Endothelial cell (in vitro differentiated cells): ENCODE measurements around the gene SUZ12. TPM values are rescaled to one million over a fixed set of nuclear protein-coding genes. Genes with fewer than 3 reads are reported as not detected.
A peak's percentile ranks its signal among the peaks of the same experiment; 100 is the strongest.
"Not testable (repeated sequence)": the region's sequence is repeated elsewhere in the genome, so short reads cannot be mapped to it uniquely, and the experiment has no call there.

Source experiments
- DNase-seq: peaks from one replicate; pipeline ENCODE4 v3.0.0; 2021; ENCODE audit warnings: low spot score
- H3K27ac Mint-ChIP-seq: one replicate; pipeline ENCODE4 v1.8.0; 2021; ENCODE audit warnings: mixed read lengths, inconsistent platforms; ENCODE audit not compliant: unreplicated experiment
- H3K27me3 Mint-ChIP-seq: one replicate; pipeline ENCODE4 v1.8.0; 2021; ENCODE audit warnings: mild to moderate bottlenecking, moderate library complexity, mixed read lengths, inconsistent platforms; ENCODE audit not compliant: unreplicated experiment
- H3K36me3 Mint-ChIP-seq: one replicate; pipeline ENCODE4 v1.8.0; 2021; ENCODE audit warnings: mild to moderate bottlenecking, low read depth, mixed read lengths, inconsistent platforms; ENCODE audit not compliant: unreplicated experiment
- H3K4me1 Mint-ChIP-seq: one replicate; pipeline ENCODE4 v1.8.0; 2021; ENCODE audit warnings: mild to moderate bottlenecking, mixed read lengths, inconsistent platforms; ENCODE audit not compliant: unreplicated experiment
- H3K4me3 Mint-ChIP-seq: one replicate; pipeline ENCODE4 v1.8.0; 2021; ENCODE audit warnings: mild to moderate bottlenecking, mixed read lengths, inconsistent platforms; ENCODE audit not compliant: unreplicated experiment
- H3K9me3 Mint-ChIP-seq: one replicate; pipeline ENCODE4 v1.8.0; 2021; ENCODE audit warnings: mixed read lengths, inconsistent platforms; ENCODE audit not compliant: unreplicated experiment
- total RNA-seq: library from RNA; stranded (reverse); fragmentation: NEBNext Ultra II Directional; extraction: Animal tissue kit (Norgen Biotek cat#: 25700); gene quantifications from one replicate; pipeline ENCODE4 v1.2.1, GENCODE V29; 2021; ENCODE audit not compliant: unreplicated experiment
- TF ChIP-seq, protein P1 (sequence below): fragments of 200-600 bp; sonication (generic); IDR thresholded peaks from one replicate; pipeline ENCODE4 v1.5.0; 2021; ENCODE audit warnings: antibody characterized with exemption; ENCODE audit not compliant: unreplicated experiment

The SUZ12 gene
- total RNA-seq, 1 donor from 2014 or later = 18.3 TPM

DNA sequence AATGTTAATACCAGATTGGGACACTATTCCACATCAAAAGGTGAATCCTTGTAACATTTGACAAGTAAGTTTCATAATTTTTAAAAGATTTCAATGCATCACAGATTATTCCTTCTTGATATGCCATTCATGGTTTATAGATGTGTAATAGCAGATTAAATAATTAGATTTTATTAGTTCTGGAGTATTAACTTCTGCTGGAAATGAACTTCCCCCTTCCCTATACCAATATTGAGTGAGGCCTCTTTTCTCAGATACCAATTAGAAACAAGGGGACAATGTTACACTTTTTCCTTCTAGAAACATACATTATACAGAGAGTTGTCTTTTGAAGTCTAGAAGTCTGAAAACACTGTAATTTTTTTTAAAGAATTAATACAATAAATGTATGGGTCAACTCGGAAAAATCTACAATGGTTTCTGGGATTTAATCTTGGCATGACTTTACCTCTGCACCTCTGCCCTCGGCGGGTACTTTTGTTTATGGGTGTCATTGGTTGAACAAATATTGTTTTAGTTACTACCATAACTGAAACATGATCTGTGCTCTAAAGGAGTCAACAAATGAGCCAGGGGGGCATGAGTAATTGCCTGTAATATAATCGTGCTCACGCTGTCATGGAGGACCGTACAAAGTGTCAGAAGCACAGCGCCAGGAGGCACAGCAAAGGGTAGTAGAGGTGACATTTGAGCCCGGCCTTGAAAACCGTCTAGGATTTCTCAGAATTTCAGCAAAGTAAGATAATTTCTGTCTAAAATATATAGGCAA lies 78.6 kb downstream of the SUZ12 start:
- Mint-ChIP-seq H3K27me3 (no peaks in the 10 kb centered on the region), H3K9me3 (no peaks in the 10 kb centered on the region), H3K27ac (no peak overlapping the region), H3K4me3 (no peak overlapping the region), H3K4me1 (peaks cover 3% of the 10 kb centered on the region), H3K36me3 (peaks cover 4% of the 10 kb centered on the region)
- TF ChIP-seq, protein P1, sequence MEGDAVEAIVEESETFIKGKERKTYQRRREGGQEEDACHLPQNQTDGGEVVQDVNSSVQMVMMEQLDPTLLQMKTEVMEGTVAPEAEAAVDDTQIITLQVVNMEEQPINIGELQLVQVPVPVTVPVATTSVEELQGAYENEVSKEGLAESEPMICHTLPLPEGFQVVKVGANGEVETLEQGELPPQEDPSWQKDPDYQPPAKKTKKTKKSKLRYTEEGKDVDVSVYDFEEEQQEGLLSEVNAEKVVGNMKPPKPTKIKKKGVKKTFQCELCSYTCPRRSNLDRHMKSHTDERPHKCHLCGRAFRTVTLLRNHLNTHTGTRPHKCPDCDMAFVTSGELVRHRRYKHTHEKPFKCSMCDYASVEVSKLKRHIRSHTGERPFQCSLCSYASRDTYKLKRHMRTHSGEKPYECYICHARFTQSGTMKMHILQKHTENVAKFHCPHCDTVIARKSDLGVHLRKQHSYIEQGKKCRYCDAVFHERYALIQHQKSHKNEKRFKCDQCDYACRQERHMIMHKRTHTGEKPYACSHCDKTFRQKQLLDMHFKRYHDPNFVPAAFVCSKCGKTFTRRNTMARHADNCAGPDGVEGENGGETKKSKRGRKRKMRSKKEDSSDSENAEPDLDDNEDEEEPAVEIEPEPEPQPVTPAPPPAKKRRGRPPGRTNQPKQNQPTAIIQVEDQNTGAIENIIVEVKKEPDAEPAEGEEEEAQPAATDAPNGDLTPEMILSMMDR = no peak
- DNase-seq = no peak

DNA sequence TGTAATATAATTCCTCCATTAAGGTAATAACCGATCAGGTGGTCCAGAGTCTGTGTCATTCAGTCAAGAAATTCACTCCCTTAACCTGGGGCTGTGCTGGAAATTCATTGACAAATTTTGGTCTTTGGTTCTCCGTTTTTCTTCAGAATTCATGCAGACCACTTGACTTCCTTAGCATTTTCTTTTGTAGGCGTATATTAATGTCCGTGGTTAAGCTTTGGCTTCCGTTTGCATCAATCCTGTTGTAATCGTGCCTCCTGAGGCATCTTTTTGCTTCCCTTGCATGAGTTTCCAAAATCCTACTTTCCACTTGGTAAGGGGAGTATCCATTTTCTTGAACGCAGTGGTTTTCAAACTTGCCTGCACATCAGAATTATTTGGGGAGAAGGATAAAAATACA lies 79.4 kb downstream of the SUZ12 start:
- Mint-ChIP-seq H3K4me3 (no peak overlapping the region), H3K36me3 (peaks cover 4% of the 10 kb centered on the region), H3K4me1 (peaks cover 3% of the 10 kb centered on the region), H3K27me3 (no peaks in the 10 kb centered on the region), H3K9me3 (no peaks in the 10 kb centered on the region), H3K27ac (no peak overlapping the region)
- TF ChIP-seq, protein P1 = no peak
- no peak for DNase-seq

DNA sequence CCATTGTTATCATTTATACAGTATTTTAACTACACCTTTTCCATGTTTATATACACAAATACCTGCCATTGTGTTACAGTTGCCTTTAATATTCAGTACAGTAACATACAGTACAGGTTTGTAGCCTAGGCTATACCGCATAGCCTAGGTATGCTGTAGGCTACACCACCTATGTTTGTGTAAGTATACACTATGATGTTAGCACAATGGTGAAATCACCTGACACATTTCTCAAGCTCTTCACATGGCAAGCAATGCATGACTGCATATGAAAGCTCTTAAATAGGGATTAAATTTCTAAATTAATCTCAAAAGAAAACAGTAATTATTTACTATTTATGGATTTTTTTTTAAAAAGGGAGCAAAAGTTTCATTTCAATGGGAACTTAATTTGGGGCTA lies 82.4 kb downstream of the SUZ12 start:
- H3K27me3 Mint-ChIP-seq = peaks cover 2% of the 10 kb centered on the region
- H3K27ac Mint-ChIP-seq = no peak overlapping the region
- H3K9me3 Mint-ChIP-seq = no peaks in the 10 kb centered on the region
- H3K4me3 Mint-ChIP-seq = no peak overlapping the region
- H3K4me1 Mint-ChIP-seq = no peaks in the 10 kb centered on the region
- peaks cover 13% of the 10 kb centered on the region for H3K36me3 Mint-ChIP-seq
- no peak for DNase-seq
- TF ChIP-seq, protein P1 = no peak

DNA sequence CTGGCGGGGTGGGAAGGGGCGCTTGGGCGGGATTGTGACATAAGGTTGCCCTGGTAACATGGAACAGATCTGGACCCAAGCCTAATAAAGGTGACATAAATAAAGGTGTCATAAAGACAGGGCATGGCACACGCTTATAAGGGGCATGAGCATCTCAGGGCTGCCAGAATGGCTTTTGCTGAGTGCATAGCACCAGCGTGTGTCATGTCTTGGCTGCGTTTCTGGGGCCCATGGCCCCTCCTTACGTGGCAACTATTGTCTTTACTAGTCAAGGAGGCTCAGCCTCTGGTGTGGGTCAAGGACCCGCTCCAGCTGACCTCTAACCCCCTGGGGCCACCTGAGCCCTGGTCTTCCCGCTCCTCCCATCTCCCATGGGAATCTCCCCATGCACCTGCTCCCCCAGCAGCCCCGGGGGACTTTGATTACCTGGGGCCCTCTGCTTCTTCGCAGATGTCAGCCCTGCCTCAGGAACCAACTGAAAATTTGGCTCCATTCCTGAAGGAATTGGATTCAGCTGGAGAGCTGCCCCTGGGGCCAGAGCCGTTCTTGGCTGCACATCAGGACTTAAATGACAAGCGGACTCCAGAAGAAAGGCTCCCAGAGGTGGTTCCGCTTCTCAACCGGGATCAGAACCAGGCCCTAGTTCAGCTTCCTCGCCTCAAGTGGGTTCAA lies 84.3 kb downstream of the SUZ12 start:
- TF ChIP-seq, protein P1 = no peak
- H3K27me3 Mint-ChIP-seq = peaks cover 2% of the 10 kb centered on the region
- DNase-seq = no peak
- H3K4me3 Mint-ChIP-seq = no peak overlapping the region
- no peaks in the 10 kb centered on the region for H3K4me1 Mint-ChIP-seq
- H3K36me3 Mint-ChIP-seq = peaks cover 13% of the 10 kb centered on the region
- H3K27ac Mint-ChIP-seq = no peak overlapping the region
- no peaks in the 10 kb centered on the region for H3K9me3 Mint-ChIP-seq

DNA sequence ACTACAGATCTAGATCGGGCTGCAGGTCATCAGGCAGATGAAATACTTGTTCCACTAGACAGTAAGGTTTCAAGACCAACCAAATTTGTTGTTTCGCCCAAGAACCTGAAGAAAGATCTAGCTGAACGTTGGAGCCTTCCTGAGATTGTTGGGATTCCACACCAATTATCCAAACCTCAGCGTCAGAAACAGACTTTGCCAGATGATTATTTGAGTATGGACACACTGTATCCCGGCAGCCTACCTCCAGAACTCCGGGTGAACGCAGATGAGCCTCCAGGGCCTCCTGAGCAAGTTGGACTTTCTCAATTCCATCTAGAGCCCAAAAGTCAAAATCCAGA lies 84.8 kb downstream of the SUZ12 start:
- H3K27me3 Mint-ChIP-seq = peaks cover 2% of the 10 kb centered on the region
- H3K27ac Mint-ChIP-seq = no peak overlapping the region
- H3K4me3 Mint-ChIP-seq = no peak overlapping the region
- no peaks in the 10 kb centered on the region for H3K9me3 Mint-ChIP-seq
- H3K36me3 Mint-ChIP-seq = peaks cover 13% of the 10 kb centered on the region
- TF ChIP-seq, protein P1 = no peak
- DNase-seq = no peak
- H3K4me1 Mint-ChIP-seq = no peaks in the 10 kb centered on the region

DNA sequence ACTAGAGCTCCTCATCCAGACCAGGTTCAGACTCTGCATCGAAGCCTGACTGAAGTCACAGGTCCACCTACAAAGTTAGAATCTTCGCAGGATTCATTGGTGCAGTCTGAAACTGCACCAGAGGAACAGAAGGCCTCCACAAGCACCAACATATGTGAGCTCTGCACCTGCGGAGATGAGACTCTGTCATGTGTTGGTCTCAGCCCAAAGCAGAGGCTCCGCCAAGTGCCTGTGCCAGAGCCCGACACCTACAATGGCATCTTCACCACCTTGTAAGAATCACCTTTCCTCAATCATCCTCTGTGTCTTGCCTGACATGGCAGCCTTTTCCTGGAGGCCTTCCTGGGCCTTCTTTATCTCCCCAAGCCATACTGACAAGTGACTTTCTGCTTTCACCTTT lies 85.7 kb downstream of the SUZ12 start:
- H3K27me3 Mint-ChIP-seq, H3K9me3 Mint-ChIP-seq, H3K4me3 Mint-ChIP-seq, DNase-seq, H3K27ac Mint-ChIP-seq, H3K4me1 Mint-ChIP-seq: not testable (repeated sequence)
- H3K36me3 Mint-ChIP-seq = peaks cover 20% of the 10 kb centered on the region

DNA sequence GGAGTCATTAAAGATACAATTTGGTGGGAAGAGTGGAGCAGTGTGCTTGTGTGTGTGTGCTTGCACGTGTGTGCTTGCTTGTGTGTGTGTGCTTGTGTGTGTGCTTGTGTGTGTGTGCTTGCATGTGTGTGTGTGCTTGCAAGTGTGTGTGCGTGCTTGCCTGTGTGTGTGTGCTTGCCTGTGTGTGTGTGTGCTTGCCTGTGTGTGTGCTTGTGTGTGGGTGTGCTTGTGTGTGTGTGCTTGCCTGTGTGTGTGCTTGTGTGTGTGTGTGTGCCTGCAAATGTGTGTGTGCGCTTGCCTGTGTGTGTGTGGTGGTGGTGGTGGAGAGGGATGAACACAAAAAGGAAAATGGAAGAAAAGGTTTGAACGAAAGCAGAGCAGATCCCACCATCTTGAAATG lies 90.5 kb downstream of the SUZ12 start:
- not testable (repeated sequence) for DNase-seq, H3K4me1 Mint-ChIP-seq, H3K9me3 Mint-ChIP-seq, H3K27me3 Mint-ChIP-seq
- peak overlapping the region; percentile 26 for H3K4me3 Mint-ChIP-seq
- H3K27ac Mint-ChIP-seq = peak overlapping the region; percentile 40
- peaks cover 11% of the 10 kb centered on the region for H3K36me3 Mint-ChIP-seq
